HG03135 (cell line): ENCODE data around the gene CHMP6.

ENCODE experiments used
- ATAC-seq: cut with Tn5 transposase; IDR thresholded peaks from one replicate; pipeline ENCODE4 v1.9.1; 2021; ENCODE audit warnings: mild to moderate bottlenecking, moderate library complexity; ENCODE audit not compliant: unreplicated experiment

CHMP6 gene

GRCh38 chr17:81042606-81043005 lies 51.0 kb downstream of the CHMP6 start:
- no peak for ATAC-seq

GRCh38 chr17:81043319-81043724 lies 51.7 kb downstream of the CHMP6 start:
- no peak for ATAC-seq

- no peak for ATAC-seq
Observed at GRCh38 chr17:81043725-81044427, 52.2 kb downstream of the CHMP6 start.

GRCh38 chr17:81044428-81044763 lies 52.8 kb downstream of the CHMP6 start:
- ATAC-seq = no peak

GRCh38 chr17:81044764-81045589 lies 53.3 kb downstream of the CHMP6 start:
- no peak for ATAC-seq

GRCh38 chr17:81045590-81046095 lies 54.0 kb downstream of the CHMP6 start:
- no peak for ATAC-seq

GRCh38 chr17:81046132-81046769 lies 54.6 kb downstream of the CHMP6 start:
- ATAC-seq = no peak

- ATAC-seq = no peak
Observed at GRCh38 chr17:81046770-81047359, 55.2 kb downstream of the CHMP6 start.

- ATAC-seq = no peak
Observed at GRCh38 chr17:81048827-81049371, 57.3 kb downstream of the CHMP6 start.

- ATAC-seq = no peak
Observed at GRCh38 chr17:81049372-81049911, 57.8 kb downstream of the CHMP6 start.
